Mesendoderm (in vitro differentiated cells): Measurements from ENCODE around the gene ADGRG1.

Experiments used
- DNase-seq: peaks from one replicate; pipeline ENCODE4 v3.0.0; 2013
- H2AK5ac ChIP-seq: 2 replicates; pipeline ENCODE4 v1.6.1; 2013; ENCODE audit warnings: low read length, inconsistent platforms
- H2BK120ac ChIP-seq: 2 replicates; pipeline ENCODE4 v1.6.1; 2013; ENCODE audit warnings: low read depth, mild to moderate bottlenecking, low read length, moderate library complexity, mixed read lengths
- H2BK15ac ChIP-seq: replicated peaks from 2 replicates; pipeline ENCODE4 v1.6.1; 2013; ENCODE audit warnings: low read depth, mild to moderate bottlenecking, moderate library complexity
- H2BK5ac ChIP-seq: 2 replicates; pipeline ENCODE4 v1.6.1; 2013; ENCODE audit warnings: low read length, inconsistent platforms
- H3K18ac ChIP-seq: 2 replicates; pipeline ENCODE4 v1.6.1; 2013; ENCODE audit warnings: mild to moderate bottlenecking, low read length, mixed read lengths
- H3K23ac ChIP-seq: one replicate; pipeline ENCODE4 v1.6.1; 2013; ENCODE audit warnings: low read length
- H3K27ac ChIP-seq: 2 replicates; pipeline ENCODE4 v1.5.1; 2013; ENCODE audit warnings: low read depth, mild to moderate bottlenecking, inconsistent platforms, low read length, moderate library complexity
- H3K27me3 ChIP-seq: 2 replicates; pipeline ENCODE4 v1.6.1; 2013; ENCODE audit warnings: low read length, control low read depth, mild to moderate bottlenecking, inconsistent platforms; ENCODE audit not compliant: insufficient read depth, poor library complexity
- H3K36me3 ChIP-seq: 2 replicates; pipeline ENCODE4 v1.6.1; 2013; ENCODE audit warnings: low read length, inconsistent platforms; ENCODE audit not compliant: control insufficient read depth, insufficient read depth
- H3K4ac ChIP-seq: one replicate; pipeline ENCODE4 v1.6.1; 2013; ENCODE audit warnings: low read depth, mild to moderate bottlenecking, low read length, moderate library complexity
- H3K4me1 ChIP-seq: 2 replicates; pipeline ENCODE4 v1.6.1; 2013; ENCODE audit warnings: low read depth, low read length, inconsistent platforms; ENCODE audit not compliant: control insufficient read depth
- H3K4me2 ChIP-seq: 2 replicates; pipeline ENCODE4 v1.6.1; 2013; ENCODE audit warnings: low read length
- H3K4me3 ChIP-seq: 2 replicates; pipeline ENCODE4 v1.5.1; 2013; ENCODE audit warnings: mild to moderate bottlenecking, low read length
- H3K56ac ChIP-seq: one replicate; pipeline ENCODE4 v1.6.1; 2013; ENCODE audit warnings: low read length
- H3K79me1 ChIP-seq: 2 replicates; pipeline ENCODE4 v1.6.1; 2013; ENCODE audit warnings: low read length, inconsistent platforms
- H3K79me2 ChIP-seq: 2 replicates; pipeline ENCODE4 v1.6.1; 2013; ENCODE audit warnings: mild to moderate bottlenecking, low read length; ENCODE audit not compliant: control insufficient read depth, insufficient read depth
- H3K9ac ChIP-seq: 2 replicates; pipeline ENCODE4 v1.6.1; 2013; ENCODE audit warnings: low read length, inconsistent platforms
- H4K5ac ChIP-seq: one replicate; pipeline ENCODE4 v1.6.1; 2013; ENCODE audit warnings: low read length
- H4K8ac ChIP-seq: one replicate; pipeline ENCODE4 v1.6.1; 2013; ENCODE audit warnings: low read depth, mild to moderate bottlenecking, control low read depth, low read length, moderate library complexity
- WGBS: extraction: QIAGEN DNeasy Blood & Tissue Kit; methylation state at CpG from one replicate; pipeline ENCODE4 v1.1.7; 2013; ENCODE audit warnings: low lambda C conversion rate, missing lambda C conversion rate; ENCODE audit not compliant: insufficient coverage; ENCODE audit errors: extremely low coverage; 5-methylcytosine and 5-hydroxymethylcytosine counted together

Gene ADGRG1

DNA sequence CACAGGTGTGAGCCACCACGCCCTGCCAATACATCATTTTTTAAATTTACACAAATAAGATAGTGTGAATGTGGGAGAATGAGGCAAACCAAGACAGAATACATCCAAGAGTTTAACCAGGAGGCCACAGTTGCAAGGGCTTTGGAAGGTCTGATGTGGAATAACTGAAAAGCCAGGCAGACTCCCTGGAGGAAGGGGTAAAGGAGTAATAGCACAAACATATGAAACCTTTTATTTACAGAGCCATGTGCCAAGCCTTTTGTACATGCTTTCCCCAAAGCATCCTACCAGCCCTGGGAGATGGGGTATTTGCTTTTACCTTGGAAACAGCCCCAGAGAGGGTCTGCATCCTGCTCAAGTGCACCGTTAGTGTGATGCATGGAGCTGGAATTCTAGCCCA, 44.4 kb downstream of the ADGRG1 start:
- no peak overlapping the region for H3K27ac ChIP-seq
- no peak overlapping the region for H4K8ac ChIP-seq
- no peaks in the 10 kb centered on the region for H3K36me3 ChIP-seq
- H3K79me2 ChIP-seq, result no peaks in the 10 kb centered on the region
- H2BK5ac ChIP-seq, result no peak overlapping the region
- H4K5ac ChIP-seq, result no peak overlapping the region
- H3K56ac ChIP-seq, result no peak overlapping the region
- no peak overlapping the region for H3K4me2 ChIP-seq
- H3K4me3 ChIP-seq, result no peak overlapping the region
- H3K4me1 ChIP-seq, result peaks cover 8% of the 10 kb centered on the region
- no peak overlapping the region for H2BK120ac ChIP-seq
- no peak overlapping the region for H3K18ac ChIP-seq
- no peak overlapping the region for H2BK15ac ChIP-seq
- H3K23ac ChIP-seq, result no peak overlapping the region
- H3K4ac ChIP-seq, result no peak overlapping the region
- H3K27me3 ChIP-seq, result no peaks in the 10 kb centered on the region
- no CpG with 5 or more reads among the region's 2 CpGs for WGBS
- H2AK5ac ChIP-seq, result no peak overlapping the region
- no peaks in the 10 kb centered on the region for H3K79me1 ChIP-seq
- no peak overlapping the region for H3K9ac ChIP-seq
- DNase-seq, result no peak

GRCh38 chr16:57675741-57676551, 47.5 kb downstream of the ADGRG1 start:
- Histone ChIP-seq H3K4me3 (no peak overlapping the region), H3K4me2 (peak overlapping the region; percentile 34), H2BK15ac (no peak overlapping the region), H2BK5ac (no peak overlapping the region), H2BK120ac (no peak overlapping the region), H3K36me3 (no peaks in the 10 kb centered on the region), H3K18ac (no peak overlapping the region), H3K4me1 (peaks cover 8% of the 10 kb centered on the region), H3K27me3 (no peaks in the 10 kb centered on the region), H3K56ac (peak overlapping the region; percentile 7), H3K79me1 (no peaks in the 10 kb centered on the region), H4K8ac (no peak overlapping the region), H2AK5ac (no peak overlapping the region), H3K4ac (no peak overlapping the region), H3K27ac (no peak overlapping the region), H3K79me2 (no peaks in the 10 kb centered on the region), H3K23ac (no peak overlapping the region), H3K9ac (no peak overlapping the region), H4K5ac (no peak overlapping the region)
- WGBS, result no CpG with 5 or more reads among the region's 12 CpGs
- peak; percentile 83 for DNase-seq

DNA sequence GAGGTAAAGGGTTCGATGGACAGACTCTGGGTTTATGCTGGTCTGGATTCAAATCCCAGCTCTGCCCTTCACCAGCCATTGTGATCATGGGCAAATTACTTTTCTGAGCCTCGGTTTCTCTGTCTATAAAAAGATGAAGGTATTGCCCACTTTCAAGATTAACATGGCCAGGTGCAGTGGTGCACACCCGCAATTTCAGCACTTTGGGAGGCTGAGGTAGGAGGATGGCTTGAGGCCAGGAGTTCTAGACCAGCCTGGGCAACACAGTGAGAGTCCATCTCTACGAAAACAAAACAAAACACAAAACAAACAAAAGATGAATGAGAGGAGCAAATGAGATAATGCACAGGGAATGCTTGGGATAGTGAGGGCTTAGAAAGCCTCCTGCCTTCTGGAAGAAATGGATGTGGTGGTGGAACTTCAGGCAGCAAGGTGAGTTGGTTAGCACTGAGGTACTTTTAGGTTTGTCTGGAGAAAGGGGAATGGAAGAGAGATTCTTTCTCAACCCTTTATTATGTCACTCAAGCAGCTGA, 48.2 kb downstream of the ADGRG1 start:
- Histone ChIP-seq H3K27ac (no peak overlapping the region), H3K79me1 (no peaks in the 10 kb centered on the region), H3K23ac (no peak overlapping the region), H3K4ac (no peak overlapping the region), H3K79me2 (no peaks in the 10 kb centered on the region), H4K8ac (no peak overlapping the region), H3K4me3 (no peak overlapping the region), H3K36me3 (no peaks in the 10 kb centered on the region), H2BK120ac (no peak overlapping the region), H3K4me1 (peaks cover 8% of the 10 kb centered on the region), H3K56ac (peak overlapping the region; percentile 7), H2AK5ac (no peak overlapping the region), H2BK15ac (no peak overlapping the region), H3K27me3 (no peaks in the 10 kb centered on the region), H3K18ac (no peak overlapping the region), H3K9ac (no peak overlapping the region), H3K4me2 (no peak overlapping the region), H2BK5ac (no peak overlapping the region), H4K5ac (no peak overlapping the region)
- DNase-seq, result no peak
- WGBS, result no CpG with 5 or more reads among the region's 4 CpGs

- Histone ChIP-seq H2AK5ac (no peak overlapping the region), H3K4ac (no peak overlapping the region), H2BK15ac (no peak overlapping the region), H2BK5ac (no peak overlapping the region), H3K79me2 (no peaks in the 10 kb centered on the region), H3K79me1 (no peaks in the 10 kb centered on the region), H2BK120ac (no peak overlapping the region), H3K23ac (no peak overlapping the region), H3K27me3 (no peaks in the 10 kb centered on the region), H3K56ac (no peak overlapping the region), H3K4me1 (peaks cover 8% of the 10 kb centered on the region), H4K8ac (no peak overlapping the region), H3K9ac (no peak overlapping the region), H3K36me3 (no peaks in the 10 kb centered on the region), H3K4me3 (no peak overlapping the region), H3K27ac (no peak overlapping the region), H3K4me2 (no peak overlapping the region), H3K18ac (no peak overlapping the region), H4K5ac (no peak overlapping the region)
- DNase-seq, result no peak
- 100% methylated on average over 3 of the region's 14 CpGs for WGBS
Measured at GRCh38 chr16:57677622-57678369, 49.4 kb downstream of the ADGRG1 start.

- H3K56ac ChIP-seq, result no peak overlapping the region
- H4K5ac ChIP-seq, result no peak overlapping the region
- no peak overlapping the region for H3K27ac ChIP-seq
- no CpG with 5 or more reads among the region's 12 CpGs for WGBS
- H3K4me1 ChIP-seq, result peaks cover 8% of the 10 kb centered on the region
- H3K18ac ChIP-seq, result no peak overlapping the region
- no peaks in the 10 kb centered on the region for H3K27me3 ChIP-seq
- no peak overlapping the region for H3K4me3 ChIP-seq
- no peak overlapping the region for H3K23ac ChIP-seq
- H4K8ac ChIP-seq, result no peak overlapping the region
- H3K79me1 ChIP-seq, result no peaks in the 10 kb centered on the region
- no peaks in the 10 kb centered on the region for H3K79me2 ChIP-seq
- H2BK15ac ChIP-seq, result no peak overlapping the region
- no peak overlapping the region for H3K4ac ChIP-seq
- H3K9ac ChIP-seq, result no peak overlapping the region
- no peak overlapping the region for H2BK120ac ChIP-seq
- no peak overlapping the region for H2BK5ac ChIP-seq
- H2AK5ac ChIP-seq, result no peak overlapping the region
- no peak overlapping the region for H3K4me2 ChIP-seq
- no peaks in the 10 kb centered on the region for H3K36me3 ChIP-seq
- no peak for DNase-seq
Measured at GRCh38 chr16:57679016-57679415, 50.6 kb downstream of the ADGRG1 start.
